ENCODE data around the gene ANKRD55.
"Not testable (repeated sequence)": the region's sequence is repeated elsewhere in the genome, so short reads cannot be mapped to it uniquely, and the experiment has no call there.

The ANKRD55 gene

GRCh38 chr5:56211298-56211865 is 21.7 kb downstream of the ANKRD55 start:
- no peaks in the 10 kb centered on the region for H3K4me1 ChIP-seq (ENCODE audit: control insufficient read depth in 1 of 2, insufficient read depth in 2 of 2, low read length in 2 of 2)
- H3K9me3 ChIP-seq (ENCODE audit: control insufficient read depth in 1 of 2, low read length in 2 of 2): no peaks in the 10 kb centered on the region
- peaks cover 0 to 4% of the 10 kb centered on the region in 2 donors for H3K27me3 ChIP-seq (ENCODE audit: control insufficient read depth in 1 of 2, insufficient read depth in 2 of 2, low read length in 2 of 2)
- H3K27ac ChIP-seq (ENCODE audit: low read depth, low read length): no peak overlapping the region
- H3K36me3 ChIP-seq (ENCODE audit: control insufficient read depth in 1 of 2, insufficient read depth in 2 of 2, low read length in 2 of 2): no peaks in the 10 kb centered on the region
- H3K9ac ChIP-seq (ENCODE audit: low read depth in 1 of 2, low read length in 2 of 2): no peak overlapping the region
- no peak overlapping the region for H3K4me3 ChIP-seq (ENCODE audit: low read depth in 1 of 2, low read length in 2 of 2)

GRCh38 chr5:56208681-56209080 is 24.4 kb downstream of the ANKRD55 start:
- Histone ChIP-seq H3K9ac (ENCODE audit: low read depth in 1 of 2, low read length in 2 of 2) (no peak overlapping the region), H3K4me3 (ENCODE audit: low read depth in 1 of 2, low read length in 2 of 2) (no peak overlapping the region), H3K27me3 (ENCODE audit: control insufficient read depth in 1 of 2, insufficient read depth in 2 of 2, low read length in 2 of 2) (no peaks in the 10 kb centered on the region), H3K27ac (ENCODE audit: low read depth, low read length) (no peak overlapping the region), H3K36me3 (ENCODE audit: control insufficient read depth in 1 of 2, insufficient read depth in 2 of 2, low read length in 2 of 2) (no peaks in the 10 kb centered on the region), H3K4me1 (ENCODE audit: control insufficient read depth in 1 of 2, insufficient read depth in 2 of 2, low read length in 2 of 2) (no peaks in the 10 kb centered on the region), H3K9me3 (ENCODE audit: control insufficient read depth in 1 of 2, low read length in 2 of 2) (no peaks in the 10 kb centered on the region)

DNA sequence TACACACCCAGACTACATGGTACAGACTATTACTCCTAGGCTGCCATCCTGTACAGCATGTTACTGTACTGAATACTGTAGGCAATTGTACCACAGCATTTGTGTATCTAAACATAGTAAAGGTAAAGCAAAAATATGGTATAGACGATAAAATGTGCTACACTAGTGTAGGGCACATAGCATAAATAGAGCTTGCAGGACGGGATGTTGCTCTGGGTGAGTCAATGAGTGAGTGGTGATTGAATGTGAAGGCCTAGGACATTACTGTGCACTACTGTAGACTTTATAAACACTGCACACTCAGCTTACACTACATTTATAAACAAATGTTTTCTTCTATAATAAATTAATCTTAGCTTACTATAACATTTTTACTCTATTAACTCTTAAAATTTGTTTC is 25.6 kb downstream of the ANKRD55 start:
- Histone ChIP-seq H3K36me3 (ENCODE audit: control insufficient read depth in 1 of 2, insufficient read depth in 2 of 2, low read length in 2 of 2) (no peaks in the 10 kb centered on the region), H3K4me1 (ENCODE audit: control insufficient read depth in 1 of 2, insufficient read depth in 2 of 2, low read length in 2 of 2) (no peaks in the 10 kb centered on the region)

GRCh38 chr5:56206126-56206910 is 26.8 kb downstream of the ANKRD55 start:
- H3K27ac ChIP-seq (ENCODE audit: low read depth, low read length): no peak overlapping the region
- H3K9me3 ChIP-seq (ENCODE audit: control insufficient read depth in 1 of 2, low read length in 2 of 2): no peaks in the 10 kb centered on the region
- no peaks in the 10 kb centered on the region for H3K36me3 ChIP-seq (ENCODE audit: control insufficient read depth in 1 of 2, insufficient read depth in 2 of 2, low read length in 2 of 2)
- no peak overlapping the region for H3K4me3 ChIP-seq (ENCODE audit: low read depth in 1 of 2, low read length in 2 of 2)
- peaks cover 0 to under 1% of the 10 kb centered on the region in 2 donors for H3K4me1 ChIP-seq (ENCODE audit: control insufficient read depth in 1 of 2, insufficient read depth in 2 of 2, low read length in 2 of 2)
- no peak overlapping the region for H3K9ac ChIP-seq (ENCODE audit: low read depth in 1 of 2, low read length in 2 of 2)
- no peaks in the 10 kb centered on the region for H3K27me3 ChIP-seq (ENCODE audit: control insufficient read depth in 1 of 2, insufficient read depth in 2 of 2, low read length in 2 of 2)

More for the DNA sequence above, 25.6 kb downstream of the ANKRD55 start:
- no peak overlapping the region for H3K27ac ChIP-seq (ENCODE audit: low read depth, low read length)
- no peak overlapping the region for H3K4me3 ChIP-seq (ENCODE audit: low read depth in 1 of 2, low read length in 2 of 2)
- H3K9ac ChIP-seq (ENCODE audit: low read depth in 1 of 2, low read length in 2 of 2): no peak overlapping the region
- no peaks in the 10 kb centered on the region for H3K9me3 ChIP-seq (ENCODE audit: control insufficient read depth in 1 of 2, low read length in 2 of 2)
- H3K27me3 ChIP-seq (ENCODE audit: control insufficient read depth in 1 of 2, insufficient read depth in 2 of 2, low read length in 2 of 2): no peaks in the 10 kb centered on the region

DNA sequence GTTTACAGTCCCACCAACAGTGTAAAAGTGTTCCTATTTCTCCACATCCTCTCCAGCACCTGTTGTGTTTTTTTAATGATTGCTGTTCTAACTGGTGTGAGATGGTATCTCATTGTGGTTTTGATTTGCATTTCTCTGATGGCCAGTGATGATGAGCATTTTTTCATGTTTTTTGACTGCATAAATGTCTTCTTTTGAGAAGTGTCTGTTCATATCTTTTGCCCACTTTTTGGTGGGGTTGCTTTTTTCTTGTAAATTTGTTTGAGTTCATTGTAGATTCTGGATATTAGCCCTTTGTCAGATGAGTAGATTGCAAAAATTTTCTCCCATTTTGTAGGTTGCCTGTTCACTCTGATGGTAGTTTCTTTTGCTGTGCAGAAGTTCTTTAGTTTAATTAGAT is 29.2 kb downstream of the ANKRD55 start:
- H3K27ac ChIP-seq (ENCODE audit: low read depth, low read length); H3K4me3 ChIP-seq (ENCODE audit: low read depth in 1 of 2, low read length in 2 of 2); H3K4me1 ChIP-seq (ENCODE audit: control insufficient read depth in 1 of 2, insufficient read depth in 2 of 2, low read length in 2 of 2); H3K9ac ChIP-seq (ENCODE audit: low read depth in 1 of 2, low read length in 2 of 2); H3K27me3 ChIP-seq (ENCODE audit: control insufficient read depth in 1 of 2, insufficient read depth in 2 of 2, low read length in 2 of 2); H3K36me3 ChIP-seq (ENCODE audit: control insufficient read depth in 1 of 2, insufficient read depth in 2 of 2, low read length in 2 of 2); H3K9me3 ChIP-seq (ENCODE audit: control insufficient read depth in 1 of 2, low read length in 2 of 2): not testable (repeated sequence)

- no peaks in the 10 kb centered on the region for H3K36me3 ChIP-seq (ENCODE audit: control insufficient read depth in 1 of 2, insufficient read depth in 2 of 2, low read length in 2 of 2)
- peaks cover 0 to 7% of the 10 kb centered on the region in 2 donors for H3K4me1 ChIP-seq (ENCODE audit: control insufficient read depth in 1 of 2, insufficient read depth in 2 of 2, low read length in 2 of 2)
- no peaks in the 10 kb centered on the region for H3K27me3 ChIP-seq (ENCODE audit: control insufficient read depth in 1 of 2, insufficient read depth in 2 of 2, low read length in 2 of 2)
- H3K9ac ChIP-seq (ENCODE audit: low read depth in 1 of 2, low read length in 2 of 2): no peak overlapping the region
- no peak overlapping the region for H3K4me3 ChIP-seq (ENCODE audit: low read depth in 1 of 2, low read length in 2 of 2)
- H3K27ac ChIP-seq (ENCODE audit: low read depth, low read length): no peak overlapping the region
- H3K9me3 ChIP-seq (ENCODE audit: control insufficient read depth in 1 of 2, low read length in 2 of 2): no peaks in the 10 kb centered on the region
Measured at GRCh38 chr5:56202483-56202882, 30.6 kb downstream of the ANKRD55 start.

- not testable (repeated sequence) for H3K9me3 ChIP-seq (ENCODE audit: control insufficient read depth in 1 of 2, low read length in 2 of 2); H3K4me3 ChIP-seq (ENCODE audit: low read depth in 1 of 2, low read length in 2 of 2); H3K9ac ChIP-seq (ENCODE audit: low read depth in 1 of 2, low read length in 2 of 2); H3K27ac ChIP-seq (ENCODE audit: low read depth, low read length); H3K4me1 ChIP-seq (ENCODE audit: control insufficient read depth in 1 of 2, insufficient read depth in 2 of 2, low read length in 2 of 2); H3K27me3 ChIP-seq (ENCODE audit: control insufficient read depth in 1 of 2, insufficient read depth in 2 of 2, low read length in 2 of 2); H3K36me3 ChIP-seq (ENCODE audit: control insufficient read depth in 1 of 2, insufficient read depth in 2 of 2, low read length in 2 of 2)
Measured at GRCh38 chr5:56201762-56202261, 31.3 kb downstream of the ANKRD55 start.

DNA sequence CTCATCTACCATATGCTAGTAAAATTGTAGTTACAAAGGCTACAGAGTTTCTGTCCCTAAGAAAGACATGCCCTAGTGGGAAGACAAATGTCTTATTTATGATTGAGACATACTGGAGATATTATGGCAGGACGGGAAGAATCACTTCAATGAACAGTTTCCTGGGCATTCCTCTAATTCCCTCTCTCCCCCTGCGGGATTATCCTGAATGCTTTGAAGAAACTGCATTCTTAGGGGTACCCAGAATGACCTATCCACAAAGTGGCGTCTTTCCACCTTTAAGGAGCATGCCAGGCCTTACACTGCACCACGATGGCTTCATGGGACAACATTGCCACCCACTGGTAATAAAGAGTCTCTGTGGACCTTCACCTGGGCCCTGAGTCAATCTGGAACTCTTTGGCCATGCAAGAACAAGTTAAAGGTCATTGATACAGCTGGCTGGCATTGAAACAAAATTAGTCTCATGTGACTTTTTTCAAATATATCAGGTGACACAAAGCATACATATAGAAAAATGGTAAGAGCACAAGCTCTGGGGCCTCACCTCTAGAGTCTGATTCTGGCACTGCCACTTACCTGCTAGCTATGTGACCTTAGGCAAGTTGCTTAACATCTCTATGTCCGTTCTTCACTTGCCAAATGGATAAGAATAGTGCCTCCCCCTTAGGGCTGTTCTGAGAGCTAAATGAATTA is 32.0 kb downstream of the ANKRD55 start:
- no peaks in the 10 kb centered on the region for H3K36me3 ChIP-seq (ENCODE audit: control insufficient read depth in 1 of 2, insufficient read depth in 2 of 2, low read length in 2 of 2)
- no peak overlapping the region for H3K9ac ChIP-seq (ENCODE audit: low read depth in 1 of 2, low read length in 2 of 2)
- no peak overlapping the region for H3K27ac ChIP-seq (ENCODE audit: low read depth, low read length)
- no peaks in the 10 kb centered on the region for H3K9me3 ChIP-seq (ENCODE audit: control insufficient read depth in 1 of 2, low read length in 2 of 2)
- H3K4me3 ChIP-seq (ENCODE audit: low read depth in 1 of 2, low read length in 2 of 2): no peak overlapping the region
- peaks cover 0 to 7% of the 10 kb centered on the region in 2 donors for H3K4me1 ChIP-seq (ENCODE audit: control insufficient read depth in 1 of 2, insufficient read depth in 2 of 2, low read length in 2 of 2)
- no peaks in the 10 kb centered on the region for H3K27me3 ChIP-seq (ENCODE audit: control insufficient read depth in 1 of 2, insufficient read depth in 2 of 2, low read length in 2 of 2)

GRCh38 chr5:56195016-56195415 is 38.1 kb downstream of the ANKRD55 start:
- Histone ChIP-seq H3K36me3 (ENCODE audit: control insufficient read depth in 1 of 2, insufficient read depth in 2 of 2, low read length in 2 of 2) (no peaks in the 10 kb centered on the region), H3K4me3 (ENCODE audit: low read depth in 1 of 2, low read length in 2 of 2) (no peak overlapping the region), H3K27ac (ENCODE audit: low read depth, low read length) (no peak overlapping the region), H3K9ac (ENCODE audit: low read depth in 1 of 2, low read length in 2 of 2) (no peak overlapping the region), H3K4me1 (ENCODE audit: control insufficient read depth in 1 of 2, insufficient read depth in 2 of 2, low read length in 2 of 2) (no peaks in the 10 kb centered on the region), H3K9me3 (ENCODE audit: control insufficient read depth in 1 of 2, low read length in 2 of 2) (no peaks in the 10 kb centered on the region), H3K27me3 (ENCODE audit: control insufficient read depth in 1 of 2, insufficient read depth in 2 of 2, low read length in 2 of 2) (no peaks in the 10 kb centered on the region)

DNA sequence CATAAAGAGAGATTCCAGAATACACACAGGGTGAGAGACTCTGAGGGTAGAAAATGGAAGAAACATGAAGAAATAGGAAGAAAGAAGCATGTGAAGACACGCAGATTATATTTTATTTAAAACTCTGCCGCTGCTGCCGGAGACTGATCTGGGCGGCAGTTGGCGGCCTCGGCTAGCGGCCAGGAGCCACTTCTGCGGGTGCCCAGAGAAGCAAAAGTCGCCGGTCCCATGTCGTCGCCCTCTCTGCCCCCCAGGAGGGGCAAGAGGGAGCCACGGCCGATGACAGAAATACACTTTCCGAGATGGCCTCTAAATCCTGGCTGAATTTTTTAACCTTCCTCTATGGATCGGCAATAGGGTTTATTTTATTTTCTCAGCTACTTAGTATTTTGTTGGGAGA is 40.9 kb downstream of the ANKRD55 start:
- Histone ChIP-seq H3K9me3 (ENCODE audit: control insufficient read depth in 1 of 2, low read length in 2 of 2) (no peaks in the 10 kb centered on the region), H3K4me1 (ENCODE audit: control insufficient read depth in 1 of 2, insufficient read depth in 2 of 2, low read length in 2 of 2) (no peaks in the 10 kb centered on the region), H3K27me3 (ENCODE audit: control insufficient read depth in 1 of 2, insufficient read depth in 2 of 2, low read length in 2 of 2) (no peaks in the 10 kb centered on the region), H3K9ac (ENCODE audit: low read depth in 1 of 2, low read length in 2 of 2) (no peak overlapping the region), H3K36me3 (ENCODE audit: control insufficient read depth in 1 of 2, insufficient read depth in 2 of 2, low read length in 2 of 2) (no peaks in the 10 kb centered on the region), H3K27ac (ENCODE audit: low read depth, low read length) (no peak overlapping the region), H3K4me3 (ENCODE audit: low read depth in 1 of 2, low read length in 2 of 2) (no peak overlapping the region)
